Fibroblast of skin of left quadriceps (primary cell): ENCODE measurements around the gene MTRF1.
"Not testable (repeated sequence)": the region's sequence is repeated elsewhere in the genome, so short reads cannot be mapped to it uniquely, and the experiment has no call there.

Experiments
- DNase-seq, 2 experiments: peaks; one replicate each; pipeline ENCODE4 v3.0.0-alpha.2; 2013; ENCODE audit warnings: low read depth in 2 of 2

MTRF1 gene

DNA sequence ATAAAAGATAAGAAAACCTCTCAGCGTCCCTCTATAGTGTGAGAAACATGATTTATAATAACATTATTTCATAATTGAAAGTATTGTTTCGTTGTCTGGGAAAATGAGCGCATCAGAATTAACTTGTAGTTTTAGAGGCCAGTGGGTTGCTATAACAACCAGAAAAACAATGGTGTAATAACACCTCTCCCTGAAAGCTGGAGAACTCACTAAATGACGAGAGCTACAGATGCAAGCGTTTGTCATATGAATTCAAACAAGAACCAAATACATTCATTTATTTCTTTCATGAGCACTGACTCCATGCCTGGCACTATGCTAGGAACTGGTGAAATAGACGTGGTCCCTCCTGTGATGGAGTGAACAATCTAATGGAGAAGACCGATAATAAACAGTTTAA is 85.3 kb downstream of the MTRF1 start:
- DNase-seq = no peak

DNA sequence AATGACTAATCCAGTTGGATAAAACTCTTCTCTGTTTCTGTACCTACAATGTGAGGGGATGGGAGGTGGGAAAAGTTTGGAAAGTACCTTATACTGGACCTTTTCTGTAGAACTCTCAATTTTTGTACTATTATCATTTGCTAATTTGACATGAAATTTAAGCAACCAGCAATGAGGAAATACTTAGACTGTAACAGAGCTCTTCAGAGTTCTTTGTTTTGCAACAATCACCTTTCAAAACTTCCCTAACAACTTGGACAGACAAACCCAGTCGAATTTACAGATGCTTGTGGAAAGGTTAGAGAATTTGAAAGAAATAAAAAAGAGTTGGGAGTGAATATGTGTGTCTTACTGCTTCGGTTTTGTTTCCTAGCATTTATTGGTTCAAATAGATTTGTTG is 85.8 kb downstream of the MTRF1 start:
- no peak for DNase-seq

DNA sequence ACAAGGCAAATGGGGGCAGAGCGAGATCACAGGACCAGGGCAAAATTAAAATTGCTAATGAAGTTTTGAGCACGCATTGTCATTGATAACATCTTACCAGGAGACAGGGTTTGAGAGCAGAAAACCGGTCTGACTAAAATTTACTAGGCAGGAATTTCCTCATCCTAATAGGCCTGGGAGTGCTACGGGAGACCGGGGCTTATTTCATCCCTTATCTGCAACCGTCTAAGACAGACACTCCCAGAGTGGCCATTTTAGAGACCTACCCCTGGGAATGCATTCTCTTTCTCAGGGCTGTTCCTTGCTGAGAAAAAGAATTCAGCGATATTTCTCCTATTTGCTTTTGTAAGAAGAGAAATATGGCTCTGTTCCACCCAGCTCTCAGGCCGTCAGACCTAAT is 87.8 kb downstream of the MTRF1 start:
- not testable (repeated sequence) for DNase-seq
